GM21717 (cell line): ENCODE measurements around the gene SLC38A4.
"Not testable (repeated sequence)": the region's sequence is repeated elsewhere in the genome, so short reads cannot be mapped to it uniquely, and the experiment has no call there.

Experiments
- ATAC-seq: cut with Tn5 transposase; IDR thresholded peaks from one replicate; pipeline ENCODE4 v1.9.1; 2021; ENCODE audit warnings: mild to moderate bottlenecking, moderate library complexity; ENCODE audit not compliant: unreplicated experiment

SLC38A4 gene

GRCh38 chr12:46778415-46778814 lies 47.4 kb downstream of the SLC38A4 start:
- ATAC-seq: no peak

GRCh38 chr12:46777587-46777986 lies 48.2 kb downstream of the SLC38A4 start:
- no peak for ATAC-seq

GRCh38 chr12:46775796-46776195 lies 50.0 kb downstream of the SLC38A4 start:
- no peak for ATAC-seq

GRCh38 chr12:46774322-46774633 lies 51.5 kb downstream of the SLC38A4 start:
- ATAC-seq: no peak

GRCh38 chr12:46773586-46774321 lies 52.0 kb downstream of the SLC38A4 start:
- ATAC-seq: no peak

GRCh38 chr12:46771268-46771827 lies 54.4 kb downstream of the SLC38A4 start:
- ATAC-seq: no peak

- ATAC-seq: no peak
These were observed 55.2 kb downstream of the SLC38A4 start for GRCh38 chr12:46770501-46771183.

GRCh38 chr12:46764005-46764404 lies 61.8 kb downstream of the SLC38A4 start:
- no peak for ATAC-seq

- no peak for ATAC-seq
These were observed 62.6 kb downstream of the SLC38A4 start for GRCh38 chr12:46763230-46763629.

GRCh38 chr12:46754550-46754949 lies 71.2 kb downstream of the SLC38A4 start:
- no peak for ATAC-seq

- no peak for ATAC-seq
These were observed 73.4 kb downstream of the SLC38A4 start for GRCh38 chr12:46752396-46752795.

GRCh38 chr12:46751173-46751572 lies 74.6 kb downstream of the SLC38A4 start:
- ATAC-seq: no peak

- no peak for ATAC-seq
These were observed 76.5 kb downstream of the SLC38A4 start for GRCh38 chr12:46749322-46749721.

GRCh38 chr12:46744283-46744682 lies 81.5 kb downstream of the SLC38A4 start:
- no peak for ATAC-seq

- ATAC-seq: no peak
These were observed 82.3 kb downstream of the SLC38A4 start for GRCh38 chr12:46743456-46743855.

GRCh38 chr12:46742271-46742670 lies 83.5 kb downstream of the SLC38A4 start:
- not testable (repeated sequence) for ATAC-seq

- no peak for ATAC-seq
These were observed 100.5 kb downstream of the SLC38A4 start for GRCh38 chr12:46725332-46725731.

- no peak for ATAC-seq
These were observed 102.0 kb downstream of the SLC38A4 start for GRCh38 chr12:46723629-46724419.

- no peak for ATAC-seq
These were observed 103.2 kb downstream of the SLC38A4 start for GRCh38 chr12:46722394-46723185.

GRCh38 chr12:46718495-46718894 lies 107.3 kb downstream of the SLC38A4 start:
- no peak for ATAC-seq

- no peak for ATAC-seq
These were observed 107.9 kb downstream of the SLC38A4 start for GRCh38 chr12:46717868-46718267.
